Measurements from ENCODE around the gene SMG6.

The SMG6 gene

GRCh38 chr17:2087597-2088211, 215.9 kb downstream of the SMG6 start:
- peak overlapping the region; percentile 81 for H3K27ac Mint-ChIP-seq
- H3K4me3 Mint-ChIP-seq, result peak overlapping the region; percentile 62
- no peaks in the 10 kb centered on the region for H3K9me3 Mint-ChIP-seq
- no peaks in the 10 kb centered on the region for H3K27me3 Mint-ChIP-seq (ENCODE audit: low read depth)
- peaks cover 22% of the 10 kb centered on the region for H3K36me3 Mint-ChIP-seq (ENCODE audit: low read depth)
- peaks cover 76% of the 10 kb centered on the region for H3K4me1 Mint-ChIP-seq (ENCODE audit: low read depth)

GRCh38 chr17:2086306-2086705, 217.3 kb downstream of the SMG6 start:
- no peak overlapping the region for H3K4me3 Mint-ChIP-seq
- peak overlapping the region; percentile 81 for H3K27ac Mint-ChIP-seq

GRCh38 chr17:2085648-2085949, 218.0 kb downstream of the SMG6 start:
- H3K9me3 Mint-ChIP-seq, result no peaks in the 10 kb centered on the region
- H3K4me1 Mint-ChIP-seq (ENCODE audit: low read depth), result peaks cover 73% of the 10 kb centered on the region
- peak overlapping the region; percentile 64 for H3K27ac Mint-ChIP-seq
- no peaks in the 10 kb centered on the region for H3K27me3 Mint-ChIP-seq (ENCODE audit: low read depth)
- no peak overlapping the region for H3K4me3 Mint-ChIP-seq
- peaks cover 24% of the 10 kb centered on the region for H3K36me3 Mint-ChIP-seq (ENCODE audit: low read depth)

More at GRCh38 chr17:2086306-2086705, 217.3 kb downstream of the SMG6 start:
- peaks cover 78% of the 10 kb centered on the region for H3K4me1 Mint-ChIP-seq (ENCODE audit: low read depth)
- no peaks in the 10 kb centered on the region for H3K9me3 Mint-ChIP-seq
- H3K27me3 Mint-ChIP-seq (ENCODE audit: low read depth), result no peaks in the 10 kb centered on the region
- H3K36me3 Mint-ChIP-seq (ENCODE audit: low read depth), result peaks cover 25% of the 10 kb centered on the region

- Mint-ChIP-seq H3K4me3 (peak overlapping the region; percentile 28), H3K27me3 (ENCODE audit: low read depth) (no peaks in the 10 kb centered on the region), H3K36me3 (ENCODE audit: low read depth) (peaks cover 26% of the 10 kb centered on the region), H3K27ac (peak overlapping the region; percentile 58), H3K9me3 (no peaks in the 10 kb centered on the region), H3K4me1 (ENCODE audit: low read depth) (peaks cover 67% of the 10 kb centered on the region)
Measured at GRCh38 chr17:2084766-2085647, 218.6 kb downstream of the SMG6 start.

GRCh38 chr17:2084036-2084765, 219.4 kb downstream of the SMG6 start:
- peak overlapping the region; percentile 67 for H3K27ac Mint-ChIP-seq
- no peaks in the 10 kb centered on the region for H3K9me3 Mint-ChIP-seq
- H3K4me3 Mint-ChIP-seq, result peak overlapping the region; percentile 28
- H3K4me1 Mint-ChIP-seq (ENCODE audit: low read depth), result peaks cover 62% of the 10 kb centered on the region
- H3K27me3 Mint-ChIP-seq (ENCODE audit: low read depth), result no peaks in the 10 kb centered on the region
- peaks cover 25% of the 10 kb centered on the region for H3K36me3 Mint-ChIP-seq (ENCODE audit: low read depth)

GRCh38 chr17:2083613-2084035, 220.0 kb downstream of the SMG6 start:
- H3K4me1 Mint-ChIP-seq (ENCODE audit: low read depth), result peaks cover 57% of the 10 kb centered on the region
- peak overlapping the region; percentile 67 for H3K27ac Mint-ChIP-seq
- H3K4me3 Mint-ChIP-seq, result no peak overlapping the region
- H3K27me3 Mint-ChIP-seq (ENCODE audit: low read depth), result no peaks in the 10 kb centered on the region
- peaks cover 29% of the 10 kb centered on the region for H3K36me3 Mint-ChIP-seq (ENCODE audit: low read depth)
- H3K9me3 Mint-ChIP-seq, result no peaks in the 10 kb centered on the region

GRCh38 chr17:2082003-2082781, 221.4 kb downstream of the SMG6 start:
- Mint-ChIP-seq H3K36me3 (ENCODE audit: low read depth) (peaks cover 38% of the 10 kb centered on the region), H3K9me3 (no peaks in the 10 kb centered on the region), H3K27me3 (ENCODE audit: low read depth) (no peaks in the 10 kb centered on the region), H3K27ac (peak overlapping the region; percentile 67), H3K4me1 (ENCODE audit: low read depth) (peaks cover 52% of the 10 kb centered on the region), H3K4me3 (no peak overlapping the region)

- Mint-ChIP-seq H3K27ac (peak overlapping the region; percentile 67), H3K9me3 (no peaks in the 10 kb centered on the region), H3K27me3 (ENCODE audit: low read depth) (no peaks in the 10 kb centered on the region), H3K4me3 (no peak overlapping the region), H3K36me3 (ENCODE audit: low read depth) (peaks cover 40% of the 10 kb centered on the region), H3K4me1 (ENCODE audit: low read depth) (peaks cover 45% of the 10 kb centered on the region)
Measured at GRCh38 chr17:2081564-2081963, 222.0 kb downstream of the SMG6 start.

- no peaks in the 10 kb centered on the region for H3K9me3 Mint-ChIP-seq
- peaks cover 23% of the 10 kb centered on the region for H3K4me1 Mint-ChIP-seq (ENCODE audit: low read depth)
- H3K27me3 Mint-ChIP-seq (ENCODE audit: low read depth), result no peaks in the 10 kb centered on the region
- no peak overlapping the region for H3K4me3 Mint-ChIP-seq
- peaks cover 31% of the 10 kb centered on the region for H3K36me3 Mint-ChIP-seq (ENCODE audit: low read depth)
- H3K27ac Mint-ChIP-seq, result no peak overlapping the region
Measured at GRCh38 chr17:2077040-2077439, 226.5 kb downstream of the SMG6 start.

- H3K9me3 Mint-ChIP-seq, result no peaks in the 10 kb centered on the region
- H3K27me3 Mint-ChIP-seq (ENCODE audit: low read depth), result no peaks in the 10 kb centered on the region
- H3K4me1 Mint-ChIP-seq (ENCODE audit: low read depth), result peaks cover 21% of the 10 kb centered on the region
- no peak overlapping the region for H3K4me3 Mint-ChIP-seq
- peaks cover 27% of the 10 kb centered on the region for H3K36me3 Mint-ChIP-seq (ENCODE audit: low read depth)
- no peak overlapping the region for H3K27ac Mint-ChIP-seq
Measured at GRCh38 chr17:2076087-2076984, 227.2 kb downstream of the SMG6 start.

GRCh38 chr17:2075336-2076086, 228.1 kb downstream of the SMG6 start:
- Mint-ChIP-seq H3K9me3 (no peaks in the 10 kb centered on the region), H3K36me3 (ENCODE audit: low read depth) (peaks cover 25% of the 10 kb centered on the region), H3K27ac (no peak overlapping the region), H3K4me3 (no peak overlapping the region), H3K27me3 (ENCODE audit: low read depth) (no peaks in the 10 kb centered on the region), H3K4me1 (ENCODE audit: low read depth) (peaks cover 29% of the 10 kb centered on the region)

GRCh38 chr17:2074919-2075318, 228.7 kb downstream of the SMG6 start:
- Mint-ChIP-seq H3K36me3 (ENCODE audit: low read depth) (peaks cover 28% of the 10 kb centered on the region), H3K4me3 (no peak overlapping the region), H3K4me1 (ENCODE audit: low read depth) (peaks cover 35% of the 10 kb centered on the region), H3K27me3 (ENCODE audit: low read depth) (no peaks in the 10 kb centered on the region), H3K27ac (no peak overlapping the region), H3K9me3 (no peaks in the 10 kb centered on the region)

Measured in T-helper 1 cell treated with Interleukin-12 subunit alpha and Interleukin-12 subunit beta and Interleukin-4 antibody, amounts not matched to agents 30 μg/mL and 1 μg/mL, for 36 hours (primary cell).